Measurements from ENCODE around the gene HYAL2. TPM values are rescaled to one million over a fixed set of nuclear protein-coding genes. Genes with fewer than 3 reads are reported as not detected.

Gene HYAL2
- total and polyA plus RNA-seq, 9 of the 15 experiments (the other 6 are each of a cell fraction or from before 2014, with no cell fraction given), result 0.36 to 22.7 (median 11.4) TPM; not detected in 1

DNA sequence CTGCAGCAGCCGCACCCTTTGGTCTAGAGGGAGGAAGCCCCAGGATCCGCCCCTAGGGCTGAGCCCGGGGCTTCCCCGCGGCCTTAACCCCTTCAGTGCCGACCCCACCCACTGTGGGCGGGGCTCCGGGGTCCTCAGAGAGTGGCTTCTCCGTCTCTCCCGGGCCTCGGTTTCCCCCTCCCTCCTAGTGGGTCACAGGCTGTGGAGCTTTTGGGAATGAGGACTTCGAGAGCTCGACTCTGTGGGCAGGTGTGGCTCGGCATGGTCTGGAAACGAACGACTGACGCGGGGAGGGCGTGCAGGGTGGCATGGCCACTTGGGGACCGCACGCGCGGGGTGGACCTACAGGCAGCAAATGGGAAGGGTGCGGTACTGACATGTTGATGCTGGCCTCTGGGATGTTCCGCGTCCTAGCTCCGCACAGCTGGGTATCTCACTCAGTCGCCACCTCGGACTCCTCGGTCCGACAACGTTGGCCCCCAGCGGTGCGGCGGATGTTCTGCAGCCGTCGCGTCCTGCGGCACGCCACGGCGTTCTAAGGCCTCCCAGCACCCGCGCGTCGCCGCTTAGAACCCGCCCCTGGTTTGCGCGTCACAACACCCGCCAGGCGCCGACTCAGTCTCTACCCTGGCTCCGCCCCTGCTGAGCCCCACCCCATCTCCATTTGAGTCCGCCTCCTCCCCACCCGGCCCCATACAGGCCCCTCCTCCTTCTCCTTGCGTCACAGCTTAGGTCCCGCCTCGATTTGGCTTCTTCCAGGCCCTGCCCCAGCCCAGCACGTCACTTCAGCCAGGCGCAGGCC, 23.5 kb downstream of the HYAL2 start, which contains the start of the genes HYAL3 and NAA80 (continued):
- TF ChIP-seq, protein P1, sequence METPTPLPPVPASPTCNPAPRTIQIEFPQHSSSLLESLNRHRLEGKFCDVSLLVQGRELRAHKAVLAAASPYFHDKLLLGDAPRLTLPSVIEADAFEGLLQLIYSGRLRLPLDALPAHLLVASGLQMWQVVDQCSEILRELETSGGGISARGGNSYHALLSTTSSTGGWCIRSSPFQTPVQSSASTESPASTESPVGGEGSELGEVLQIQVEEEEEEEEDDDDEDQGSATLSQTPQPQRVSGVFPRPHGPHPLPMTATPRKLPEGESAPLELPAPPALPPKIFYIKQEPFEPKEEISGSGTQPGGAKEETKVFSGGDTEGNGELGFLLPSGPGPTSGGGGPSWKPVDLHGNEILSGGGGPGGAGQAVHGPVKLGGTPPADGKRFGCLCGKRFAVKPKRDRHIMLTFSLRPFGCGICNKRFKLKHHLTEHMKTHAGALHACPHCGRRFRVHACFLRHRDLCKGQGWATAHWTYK (CRISPR knock-in tag; IDR thresholded peaks at IDR 0.05), result peak; percentile 62
- TF ChIP-seq KAT7 (CRISPR knock-in tag; IDR thresholded peaks at IDR 0.05; ENCODE audit: borderline replicate concordance), result 0 out of 2 replicates have a peak, but pooled peaks have one; percentile 30
- TF ChIP-seq, protein P2, sequence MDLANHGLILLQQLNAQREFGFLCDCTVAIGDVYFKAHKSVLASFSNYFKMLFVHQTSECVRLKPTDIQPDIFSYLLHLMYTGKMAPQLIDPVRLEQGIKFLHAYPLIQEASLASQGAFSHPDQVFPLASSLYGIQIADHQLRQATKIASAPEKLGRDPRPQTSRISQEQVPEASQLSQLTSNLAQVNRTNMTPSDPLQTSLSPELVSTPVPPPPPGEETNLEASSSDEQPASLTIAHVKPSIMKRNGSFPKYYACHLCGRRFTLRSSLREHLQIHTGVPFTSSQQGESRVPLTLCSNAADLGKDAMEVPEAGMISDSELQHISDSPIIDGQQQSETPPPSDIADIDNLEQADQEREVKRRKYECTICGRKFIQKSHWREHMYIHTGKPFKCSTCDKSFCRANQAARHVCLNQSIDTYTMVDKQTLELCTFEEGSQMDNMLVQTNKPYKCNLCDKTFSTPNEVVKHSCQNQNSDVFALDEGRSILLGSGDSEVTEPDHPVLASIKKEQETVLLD (IDR thresholded peaks at IDR 0.05), result peak; percentile 59; the same call in 1 of the 2 replicates
- TF ChIP-seq, protein P3, sequence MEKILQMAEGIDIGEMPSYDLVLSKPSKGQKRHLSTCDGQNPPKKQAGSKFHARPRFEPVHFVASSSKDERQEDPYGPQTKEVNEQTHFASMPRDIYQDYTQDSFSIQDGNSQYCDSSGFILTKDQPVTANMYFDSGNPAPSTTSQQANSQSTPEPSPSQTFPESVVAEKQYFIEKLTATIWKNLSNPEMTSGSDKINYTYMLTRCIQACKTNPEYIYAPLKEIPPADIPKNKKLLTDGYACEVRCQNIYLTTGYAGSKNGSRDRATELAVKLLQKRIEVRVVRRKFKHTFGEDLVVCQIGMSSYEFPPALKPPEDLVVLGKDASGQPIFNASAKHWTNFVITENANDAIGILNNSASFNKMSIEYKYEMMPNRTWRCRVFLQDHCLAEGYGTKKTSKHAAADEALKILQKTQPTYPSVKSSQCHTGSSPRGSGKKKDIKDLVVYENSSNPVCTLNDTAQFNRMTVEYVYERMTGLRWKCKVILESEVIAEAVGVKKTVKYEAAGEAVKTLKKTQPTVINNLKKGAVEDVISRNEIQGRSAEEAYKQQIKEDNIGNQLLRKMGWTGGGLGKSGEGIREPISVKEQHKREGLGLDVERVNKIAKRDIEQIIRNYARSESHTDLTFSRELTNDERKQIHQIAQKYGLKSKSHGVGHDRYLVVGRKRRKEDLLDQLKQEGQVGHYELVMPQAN (IDR thresholded peaks at IDR 0.05; ENCODE audit: borderline replicate concordance), result peak; percentile 88; the same call in 1 of the 2 replicates
- TF ChIP-seq, protein P4, sequence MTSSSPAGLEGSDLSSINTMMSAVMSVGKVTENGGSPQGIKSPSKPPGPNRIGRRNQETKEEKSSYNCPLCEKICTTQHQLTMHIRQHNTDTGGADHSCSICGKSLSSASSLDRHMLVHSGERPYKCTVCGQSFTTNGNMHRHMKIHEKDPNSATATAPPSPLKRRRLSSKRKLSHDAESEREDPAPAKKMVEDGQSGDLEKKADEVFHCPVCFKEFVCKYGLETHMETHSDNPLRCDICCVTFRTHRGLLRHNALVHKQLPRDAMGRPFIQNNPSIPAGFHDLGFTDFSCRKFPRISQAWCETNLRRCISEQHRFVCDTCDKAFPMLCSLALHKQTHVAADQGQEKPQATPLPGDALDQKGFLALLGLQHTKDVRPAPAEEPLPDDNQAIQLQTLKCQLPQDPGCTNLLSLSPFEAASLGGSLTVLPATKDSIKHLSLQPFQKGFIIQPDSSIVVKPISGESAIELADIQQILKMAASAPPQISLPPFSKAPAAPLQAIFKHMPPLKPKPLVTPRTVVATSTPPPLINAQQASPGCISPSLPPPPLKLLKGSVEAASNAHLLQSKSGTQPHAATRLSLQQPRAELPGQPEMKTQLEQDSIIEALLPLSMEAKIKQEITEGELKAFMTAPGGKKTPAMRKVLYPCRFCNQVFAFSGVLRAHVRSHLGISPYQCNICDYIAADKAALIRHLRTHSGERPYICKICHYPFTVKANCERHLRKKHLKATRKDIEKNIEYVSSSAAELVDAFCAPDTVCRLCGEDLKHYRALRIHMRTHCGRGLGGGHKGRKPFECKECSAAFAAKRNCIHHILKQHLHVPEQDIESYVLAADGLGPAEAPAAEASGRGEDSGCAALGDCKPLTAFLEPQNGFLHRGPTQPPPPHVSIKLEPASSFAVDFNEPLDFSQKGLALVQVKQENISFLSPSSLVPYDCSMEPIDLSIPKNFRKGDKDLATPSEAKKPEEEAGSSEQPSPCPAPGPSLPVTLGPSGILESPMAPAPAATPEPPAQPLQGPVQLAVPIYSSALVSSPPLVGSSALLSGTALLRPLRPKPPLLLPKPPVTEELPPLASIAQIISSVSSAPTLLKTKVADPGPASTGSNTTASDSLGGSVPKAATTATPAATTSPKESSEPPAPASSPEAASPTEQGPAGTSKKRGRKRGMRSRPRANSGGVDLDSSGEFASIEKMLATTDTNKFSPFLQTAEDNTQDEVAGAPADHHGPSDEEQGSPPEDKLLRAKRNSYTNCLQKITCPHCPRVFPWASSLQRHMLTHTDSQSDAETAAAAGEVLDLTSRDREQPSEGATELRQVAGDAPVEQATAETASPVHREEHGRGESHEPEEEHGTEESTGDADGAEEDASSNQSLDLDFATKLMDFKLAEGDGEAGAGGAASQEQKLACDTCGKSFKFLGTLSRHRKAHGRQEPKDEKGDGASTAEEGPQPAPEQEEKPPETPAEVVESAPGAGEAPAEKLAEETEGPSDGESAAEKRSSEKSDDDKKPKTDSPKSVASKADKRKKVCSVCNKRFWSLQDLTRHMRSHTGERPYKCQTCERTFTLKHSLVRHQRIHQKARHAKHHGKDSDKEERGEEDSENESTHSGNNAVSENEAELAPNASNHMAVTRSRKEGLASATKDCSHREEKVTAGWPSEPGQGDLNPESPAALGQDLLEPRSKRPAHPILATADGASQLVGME (CRISPR knock-in tag; IDR thresholded peaks at IDR 0.05), result no peak
- TF ChIP-seq ZNF77 (CRISPR knock-in tag; IDR thresholded peaks at IDR 0.05), result no peak
- peak; percentile 60 for TF ChIP-seq SUPT5H (IDR thresholded peaks at IDR 0.05)
- TF ChIP-seq NR3C1 (CRISPR knock-in tag; IDR thresholded peaks at IDR 0.05), result no peak
- no peak for TF ChIP-seq CREBBP (IDR thresholded peaks at IDR 0.05; ENCODE audit: low read depth, low read length)
- TF ChIP-seq, protein P5, sequence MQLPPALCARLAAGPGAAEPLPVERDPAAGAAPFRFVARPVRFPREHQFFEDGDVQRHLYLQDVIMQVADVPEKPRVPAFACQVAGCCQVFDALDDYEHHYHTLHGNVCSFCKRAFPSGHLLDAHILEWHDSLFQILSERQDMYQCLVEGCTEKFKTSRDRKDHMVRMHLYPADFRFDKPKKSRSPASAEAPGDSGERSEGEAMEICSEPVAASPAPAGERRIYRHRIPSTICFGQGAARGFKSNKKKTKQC (CRISPR knock-in tag; IDR thresholded peaks at IDR 0.05), result peak; percentile 70; the same call in 1 of the 2 replicates
- TF ChIP-seq LARP7 (IDR thresholded peaks at IDR 0.05), result peak; percentile 24; the same call in 1 of the 2 replicates
- no peak for TF ChIP-seq MEF2D (tag; conservative IDR thresholded peaks at IDR 0.05; ENCODE audit: low read depth)
- peak; percentile 76; the same call in 1 of the 2 replicates for TF ChIP-seq ZBTB7A (IDR thresholded peaks at IDR 0.05; ENCODE audit: borderline replicate concordance, control insufficient read depth, low read depth, low read length)
- TF ChIP-seq SP1 (CRISPR knock-in tag; IDR thresholded peaks at IDR 0.05), result peak; percentile 80
- no peak for TF ChIP-seq NFRKB (IDR thresholded peaks at IDR 0.05; ENCODE audit: low read depth)
- TF ChIP-seq ZNF282 (CRISPR knock-in tag; IDR thresholded peaks at IDR 0.05), result no peak
- TF ChIP-seq LEF1 (IDR thresholded peaks at IDR 0.05), result peak; percentile 24; the same call in 1 of the 2 replicates
